Activated CD8-positive, alpha-beta T cell treated with anti-CD3 and anti-CD28 coated beads, Interleukin-2, amount 10 ng/mL, durations not matched to agents 7 days and 5 days (primary cell): ENCODE data around the gene NEGR1. TPM values are rescaled to one million over a fixed set of nuclear protein-coding genes. Genes with fewer than 3 reads are reported as not detected.

Source experiments
- ATAC-seq: fragments of 150-1000 bp; cut with Tn5 transposase; one replicate; pipeline ENCODE4 v1.10.0; 2021; ENCODE audit warnings: moderate library complexity
- CTCF ChIA-PET: fragments of 350-600 bp; sonication (Branson Sonifier 250); formaldehyde crosslinking; loops from one replicate; lab custom pipeline; 2021; ENCODE audit warnings: antibody characterized with exemption; lab: Charles Lee
- POLR2A ChIA-PET: fragments of 350-600 bp; sonication (Branson Sonifier 250); formaldehyde crosslinking; loops from one replicate; lab custom pipeline; 2021; ENCODE audit warnings: antibody characterized with exemption; lab: Charles Lee
- DNase-seq: peaks from one replicate; pipeline ENCODE4 v3.0.0-alpha.2; 2020
- H3K27ac Mint-ChIP-seq: one replicate; pipeline ENCODE4 v1.8.0; 2021; ENCODE audit warnings: mild to moderate bottlenecking, mixed read lengths
- H3K27me3 Mint-ChIP-seq: one replicate; pipeline ENCODE4 v1.8.0; 2021; ENCODE audit warnings: low read depth, mixed read lengths
- H3K36me3 Mint-ChIP-seq: one replicate; pipeline ENCODE4 v1.8.0; 2021; ENCODE audit warnings: low read depth, mixed read lengths
- H3K4me1 Mint-ChIP-seq: one replicate; pipeline ENCODE4 v1.8.0; 2021; ENCODE audit warnings: low read depth, mixed read lengths
- H3K4me3 Mint-ChIP-seq: one replicate; pipeline ENCODE4 v1.8.0; 2021; ENCODE audit warnings: mild to moderate bottlenecking, mixed read lengths
- H3K9me3 Mint-ChIP-seq: one replicate; pipeline ENCODE4 v1.8.0; 2022; ENCODE audit warnings: mixed read lengths; ENCODE audit not compliant: insufficient read depth
- total RNA-seq, 2 experiments: library from RNA; stranded (reverse); gene quantifications; one replicate each; pipeline ENCODE4 v1.2.3, GENCODE V29; 2021

Gene NEGR1
- total RNA-seq, 2 experiments from 2014 or later = not detected

- Mint-ChIP-seq H3K9me3 (no peaks in the 10 kb centered on the region), H3K36me3 (no peaks in the 10 kb centered on the region), H3K27ac (no peak overlapping the region), H3K4me3 (no peak overlapping the region), H3K4me1 (no peaks in the 10 kb centered on the region), H3K27me3 (no peaks in the 10 kb centered on the region)
- no peak for ATAC-seq
- POLR2A ChIA-PET = no interaction called here
- CTCF ChIA-PET = no interaction called here
- no peak for DNase-seq
Observed at GRCh38 chr1:71859806-71860205, 422.5 kb downstream of the NEGR1 start.

GRCh38 chr1:71857862-71858261 is 424.5 kb downstream of the NEGR1 start:
- Mint-ChIP-seq H3K4me3 (no peak overlapping the region), H3K27me3 (no peaks in the 10 kb centered on the region), H3K27ac (no peak overlapping the region), H3K9me3 (no peaks in the 10 kb centered on the region), H3K36me3 (no peaks in the 10 kb centered on the region), H3K4me1 (no peaks in the 10 kb centered on the region)
- ATAC-seq = no peak
- DNase-seq = no peak
- POLR2A ChIA-PET = no interaction called here
- CTCF ChIA-PET = no interaction called here

GRCh38 chr1:71853360-71853759 is 429.0 kb downstream of the NEGR1 start:
- no peak overlapping the region for H3K4me3 Mint-ChIP-seq
- H3K27ac Mint-ChIP-seq = no peak overlapping the region
- no peaks in the 10 kb centered on the region for H3K4me1 Mint-ChIP-seq
- no peaks in the 10 kb centered on the region for H3K27me3 Mint-ChIP-seq
- ATAC-seq = no peak
- H3K9me3 Mint-ChIP-seq = no peaks in the 10 kb centered on the region
- ChIA-PET POLR2A (no interaction called here), CTCF (no interaction called here)
- H3K36me3 Mint-ChIP-seq = no peaks in the 10 kb centered on the region
- DNase-seq = no peak

- ChIA-PET POLR2A (no interaction called here), CTCF (no interaction called here)
- no peak overlapping the region for H3K27ac Mint-ChIP-seq
- no peak overlapping the region for H3K4me3 Mint-ChIP-seq
- DNase-seq = no peak
- H3K4me1 Mint-ChIP-seq = no peaks in the 10 kb centered on the region
- H3K27me3 Mint-ChIP-seq = no peaks in the 10 kb centered on the region
- no peaks in the 10 kb centered on the region for H3K9me3 Mint-ChIP-seq
- ATAC-seq = no peak
- no peaks in the 10 kb centered on the region for H3K36me3 Mint-ChIP-seq
Observed at GRCh38 chr1:71850936-71851335, 431.4 kb downstream of the NEGR1 start.

GRCh38 chr1:71850515-71850914 is 431.8 kb downstream of the NEGR1 start:
- ATAC-seq = no peak

GRCh38 chr1:71843012-71843411 is 439.3 kb downstream of the NEGR1 start:
- Mint-ChIP-seq H3K4me1 (no peaks in the 10 kb centered on the region), H3K9me3 (no peaks in the 10 kb centered on the region), H3K27ac (no peak overlapping the region), H3K36me3 (no peaks in the 10 kb centered on the region), H3K4me3 (no peak overlapping the region), H3K27me3 (no peaks in the 10 kb centered on the region)
- CTCF ChIA-PET = no interaction called here
- POLR2A ChIA-PET = no interaction called here
- no peak for DNase-seq
- ATAC-seq = no peak

More at GRCh38 chr1:71850515-71850914, 431.8 kb downstream of the NEGR1 start:
- H3K36me3 Mint-ChIP-seq = no peaks in the 10 kb centered on the region
- no peak overlapping the region for H3K4me3 Mint-ChIP-seq
- no peaks in the 10 kb centered on the region for H3K4me1 Mint-ChIP-seq
- H3K9me3 Mint-ChIP-seq = no peaks in the 10 kb centered on the region
- no peak overlapping the region for H3K27ac Mint-ChIP-seq
- ChIA-PET POLR2A (no interaction called here), CTCF (no interaction called here)
- no peaks in the 10 kb centered on the region for H3K27me3 Mint-ChIP-seq
- no peak for DNase-seq

GRCh38 chr1:71839876-71840275 is 442.5 kb downstream of the NEGR1 start:
- DNase-seq = no peak
- H3K4me3 Mint-ChIP-seq = no peak overlapping the region
- no peaks in the 10 kb centered on the region for H3K36me3 Mint-ChIP-seq
- no peak overlapping the region for H3K27ac Mint-ChIP-seq
- ChIA-PET POLR2A (no interaction called here), CTCF (no interaction called here)
- no peaks in the 10 kb centered on the region for H3K9me3 Mint-ChIP-seq
- no peaks in the 10 kb centered on the region for H3K27me3 Mint-ChIP-seq
- ATAC-seq = no peak
- no peaks in the 10 kb centered on the region for H3K4me1 Mint-ChIP-seq

GRCh38 chr1:71836904-71837303 is 445.4 kb downstream of the NEGR1 start:
- H3K27ac Mint-ChIP-seq = no peak overlapping the region
- ChIA-PET CTCF (no interaction called here), POLR2A (no interaction called here)
- ATAC-seq (no peak), DNase-seq (no peak)
- H3K36me3 Mint-ChIP-seq = no peaks in the 10 kb centered on the region
- H3K4me1 Mint-ChIP-seq = no peaks in the 10 kb centered on the region
- no peaks in the 10 kb centered on the region for H3K27me3 Mint-ChIP-seq
- H3K4me3 Mint-ChIP-seq = no peak overlapping the region
- H3K9me3 Mint-ChIP-seq = no peaks in the 10 kb centered on the region

- CTCF ChIA-PET = no interaction called here
- POLR2A ChIA-PET = no interaction called here
- Mint-ChIP-seq H3K27ac (no peak overlapping the region), H3K4me1 (no peaks in the 10 kb centered on the region), H3K4me3 (no peak overlapping the region), H3K9me3 (no peaks in the 10 kb centered on the region), H3K27me3 (no peaks in the 10 kb centered on the region), H3K36me3 (no peaks in the 10 kb centered on the region)
- DNase-seq (no peak), ATAC-seq (no peak)
Observed at GRCh38 chr1:71835442-71835813, 446.9 kb downstream of the NEGR1 start.

- POLR2A ChIA-PET = no interaction called here
- Mint-ChIP-seq H3K4me3 (no peak overlapping the region), H3K36me3 (no peaks in the 10 kb centered on the region), H3K27ac (no peak overlapping the region), H3K9me3 (no peaks in the 10 kb centered on the region), H3K4me1 (no peaks in the 10 kb centered on the region), H3K27me3 (no peaks in the 10 kb centered on the region)
- CTCF ChIA-PET = no interaction called here
- ATAC-seq (no peak), DNase-seq (no peak)
Observed at GRCh38 chr1:71834601-71835441, 447.5 kb downstream of the NEGR1 start.

GRCh38 chr1:71831646-71832045 is 450.7 kb downstream of the NEGR1 start:
- Mint-ChIP-seq H3K4me1 (no peaks in the 10 kb centered on the region), H3K36me3 (no peaks in the 10 kb centered on the region), H3K27ac (no peak overlapping the region), H3K27me3 (no peaks in the 10 kb centered on the region), H3K9me3 (no peaks in the 10 kb centered on the region), H3K4me3 (no peak overlapping the region)
- DNase-seq = no peak
- ChIA-PET POLR2A (no interaction called here), CTCF (no interaction called here)
- ATAC-seq = no peak

GRCh38 chr1:71829346-71829745 is 453.0 kb downstream of the NEGR1 start:
- Mint-ChIP-seq H3K4me1 (no peaks in the 10 kb centered on the region), H3K9me3 (no peaks in the 10 kb centered on the region), H3K36me3 (no peaks in the 10 kb centered on the region), H3K4me3 (no peak overlapping the region), H3K27me3 (no peaks in the 10 kb centered on the region), H3K27ac (no peak overlapping the region)
- ChIA-PET CTCF (no interaction called here), POLR2A (no interaction called here)
- ATAC-seq (no peak), DNase-seq (no peak)
